ENCODE measurements around the gene WBP2. TPM values are rescaled to one million over a fixed set of nuclear protein-coding genes. Genes with fewer than 3 reads are reported as not detected.

The WBP2 gene
- total RNA-seq, 1 experiment from 2014 or later, result 132 TPM

DNA sequence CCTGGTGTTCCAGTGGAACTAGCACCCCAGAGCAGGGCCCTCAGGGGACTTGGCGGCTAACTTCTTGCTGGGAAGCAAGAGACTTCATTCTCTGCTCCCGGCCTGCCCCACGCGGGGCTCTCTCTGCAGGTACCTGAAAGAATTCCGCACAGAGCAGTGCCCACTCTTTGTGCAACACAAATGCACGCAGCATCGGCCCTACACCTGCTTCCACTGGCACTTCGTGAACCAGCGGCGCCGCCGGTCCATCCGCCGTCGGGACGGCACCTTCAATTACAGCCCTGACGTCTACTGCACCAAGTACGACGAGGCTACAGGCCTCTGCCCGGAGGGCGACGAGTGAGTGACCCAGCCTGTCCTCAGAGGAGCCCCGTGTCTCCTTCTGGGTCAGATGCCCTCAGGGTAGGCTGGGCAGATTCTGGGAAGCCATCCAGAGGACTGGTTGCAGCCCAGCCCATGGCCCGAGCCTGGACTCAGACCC is 45.5 kb downstream of the WBP2 start (continued):
- TF ChIP-seq, protein P1, sequence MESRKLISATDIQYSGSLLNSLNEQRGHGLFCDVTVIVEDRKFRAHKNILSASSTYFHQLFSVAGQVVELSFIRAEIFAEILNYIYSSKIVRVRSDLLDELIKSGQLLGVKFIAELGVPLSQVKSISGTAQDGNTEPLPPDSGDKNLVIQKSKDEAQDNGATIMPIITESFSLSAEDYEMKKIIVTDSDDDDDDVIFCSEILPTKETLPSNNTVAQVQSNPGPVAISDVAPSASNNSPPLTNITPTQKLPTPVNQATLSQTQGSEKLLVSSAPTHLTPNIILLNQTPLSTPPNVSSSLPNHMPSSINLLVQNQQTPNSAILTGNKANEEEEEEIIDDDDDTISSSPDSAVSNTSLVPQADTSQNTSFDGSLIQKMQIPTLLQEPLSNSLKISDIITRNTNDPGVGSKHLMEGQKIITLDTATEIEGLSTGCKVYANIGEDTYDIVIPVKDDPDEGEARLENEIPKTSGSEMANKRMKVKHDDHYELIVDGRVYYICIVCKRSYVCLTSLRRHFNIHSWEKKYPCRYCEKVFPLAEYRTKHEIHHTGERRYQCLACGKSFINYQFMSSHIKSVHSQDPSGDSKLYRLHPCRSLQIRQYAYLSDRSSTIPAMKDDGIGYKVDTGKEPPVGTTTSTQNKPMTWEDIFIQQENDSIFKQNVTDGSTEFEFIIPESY (IDR thresholded peaks at IDR 0.05; ENCODE audit: extremely low read depth, insufficient replicate concordance, low read length), result no peak
- no peak for TF ChIP-seq POLR2A (IDR thresholded peaks at IDR 0.05; ENCODE audit: borderline replicate concordance, extremely low read depth, insufficient read depth, insufficient read length)

DNA sequence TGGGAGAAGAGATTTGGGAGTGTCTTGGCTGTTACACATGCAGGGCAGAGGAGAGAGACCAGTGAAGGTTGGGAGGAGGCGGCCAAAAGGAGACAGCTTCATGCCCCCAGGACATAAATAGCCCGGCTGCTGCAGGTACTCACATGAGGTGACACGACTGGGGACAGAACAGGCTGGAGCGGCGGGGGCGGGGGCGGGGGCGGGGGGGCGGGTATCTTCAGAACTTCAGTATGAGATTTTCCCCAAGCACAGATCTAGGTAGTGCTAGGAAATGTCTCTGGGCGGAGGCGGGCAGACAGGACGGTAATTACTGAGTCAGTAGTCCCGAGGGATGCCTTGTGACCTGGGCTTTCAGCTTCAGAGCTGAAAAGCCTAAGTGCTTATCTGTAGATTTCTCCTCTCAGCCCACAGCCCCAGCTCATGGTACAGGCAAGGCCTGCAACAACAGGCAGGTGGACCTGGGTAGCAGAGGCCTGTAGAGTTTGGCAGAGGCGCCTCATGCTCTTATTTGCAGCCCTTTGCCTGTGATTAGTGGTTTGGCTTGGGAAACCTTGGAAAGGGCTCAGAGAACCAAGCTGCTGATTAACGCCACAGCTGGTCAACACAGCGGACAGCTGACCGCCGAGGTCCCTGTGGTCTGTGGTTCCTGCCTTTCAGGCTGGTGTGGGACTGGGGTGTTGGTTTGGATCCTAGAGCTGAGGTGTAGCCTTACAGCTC is 46.1 kb downstream of the WBP2 start:
- Histone ChIP-seq H3K9me2 (ENCODE audit: insufficient read depth) (no peaks in the 10 kb centered on the region), H3K4me2 (ENCODE audit: low read length) (no peak overlapping the region), H3K27me3 (ENCODE audit: insufficient read depth, low read length) (no peaks in the 10 kb centered on the region), H3K36me3 (ENCODE audit: control insufficient read depth in 1 of 2, insufficient read depth in 2 of 2, low read length in 2 of 2) (peaks cover 16 to 19% of the 10 kb centered on the region in 2 experiments; a peak in 3 of 4 replicates), H3K4me1 (ENCODE audit: control insufficient read depth in 1 of 2, insufficient read depth in 2 of 2, low read length in 2 of 2) (no peaks in the 10 kb centered on the region), H3K79me2 (ENCODE audit: insufficient read depth, low read length) (no peaks in the 10 kb centered on the region; the same call in 1 of the 2 replicates), H3K4me3 (replicated peaks in 1 of 2; ENCODE audit: low read depth in 1 of 2, low read length in 2 of 2) (no peak overlapping the region), H2AFZ (ENCODE audit: low read depth, low read length, poor library complexity, severe bottlenecking) (no peak overlapping the region), H3K27ac (ENCODE audit: low read depth, low read length) (peak overlapping the region; percentile 10; the same call in 1 of the 2 replicates), H3K9ac (ENCODE audit: low read length) (no peak overlapping the region), H3K9me3 (ENCODE audit: control insufficient read depth in 1 of 2, insufficient read depth in 1 of 2, low read depth in 1 of 2, low read length in 2 of 2) (no peaks in the 10 kb centered on the region), H4K20me1 (ENCODE audit: insufficient read depth) (no peaks in the 10 kb centered on the region)
- no TSS peak for BruUV-seq (replicated peaks)
- CTCF ChIA-PET, result no interaction called here
- ATAC-seq, result no peak
- POLR2A ChIA-PET, result no interaction called here
- no peak for TF ChIP-seq SRF (IDR thresholded peaks at IDR 0.05; ENCODE audit: low read depth)
- TF ChIP-seq EZH2phosphoT487 (IDR thresholded peaks at IDR 0.05; ENCODE audit: borderline replicate concordance), result no peak
- no peak for TF ChIP-seq YY1 (IDR thresholded peaks at IDR 0.05; ENCODE audit: extremely low read depth, insufficient replicate concordance, low read depth, low read length)
- no peak for TF ChIP-seq EGR1 (IDR thresholded peaks at IDR 0.05; ENCODE audit: low read depth)
- TF ChIP-seq ELF1 (IDR thresholded peaks at IDR 0.05; ENCODE audit: borderline replicate concordance, low read depth), result no peak
- TF ChIP-seq ZFX (IDR thresholded peaks at IDR 0.05), result no peak
- no peak for TF ChIP-seq FOSL1 (IDR thresholded peaks at IDR 0.05; ENCODE audit: low read depth)
- TF ChIP-seq, protein P2, sequence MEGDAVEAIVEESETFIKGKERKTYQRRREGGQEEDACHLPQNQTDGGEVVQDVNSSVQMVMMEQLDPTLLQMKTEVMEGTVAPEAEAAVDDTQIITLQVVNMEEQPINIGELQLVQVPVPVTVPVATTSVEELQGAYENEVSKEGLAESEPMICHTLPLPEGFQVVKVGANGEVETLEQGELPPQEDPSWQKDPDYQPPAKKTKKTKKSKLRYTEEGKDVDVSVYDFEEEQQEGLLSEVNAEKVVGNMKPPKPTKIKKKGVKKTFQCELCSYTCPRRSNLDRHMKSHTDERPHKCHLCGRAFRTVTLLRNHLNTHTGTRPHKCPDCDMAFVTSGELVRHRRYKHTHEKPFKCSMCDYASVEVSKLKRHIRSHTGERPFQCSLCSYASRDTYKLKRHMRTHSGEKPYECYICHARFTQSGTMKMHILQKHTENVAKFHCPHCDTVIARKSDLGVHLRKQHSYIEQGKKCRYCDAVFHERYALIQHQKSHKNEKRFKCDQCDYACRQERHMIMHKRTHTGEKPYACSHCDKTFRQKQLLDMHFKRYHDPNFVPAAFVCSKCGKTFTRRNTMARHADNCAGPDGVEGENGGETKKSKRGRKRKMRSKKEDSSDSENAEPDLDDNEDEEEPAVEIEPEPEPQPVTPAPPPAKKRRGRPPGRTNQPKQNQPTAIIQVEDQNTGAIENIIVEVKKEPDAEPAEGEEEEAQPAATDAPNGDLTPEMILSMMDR (IDR thresholded peaks at IDR 0.05 in 2 of 3, conservative IDR thresholded peaks at IDR 0.05 in 1 of 3; ENCODE audit: borderline replicate concordance in 1 of 3, insufficient read depth in 1 of 3, low read depth in 2 of 3, low read length in 2 of 3), result no peak
- TF ChIP-seq JUND (IDR thresholded peaks at IDR 0.05), result no peak
- no peak for DNase-seq (ENCODE audit: low read depth, low spot score)
- intact Hi-C loops (cut with micrococcal nuclease), result no loop called here
- RAD21 ChIA-PET (ENCODE audit: low non-redundant PET in 1 of 2, low total read pairs in 2 of 2, uncharacterized antibody in 2 of 2, unreplicated experiment in 2 of 2), result no interaction called here

Measured in HCT116 (cell line).